Ovary (tissue), 3 donors: ENCODE data around the gene VPS54.

Experiments used
- CTCF ChIP-seq, 3 donors: fragments of 450-650 bp in 2 of 3; fragments of 200-600 bp in 1 of 3; IDR thresholded peaks; one replicate each; pipeline versions ENCODE4 v1.5.1 to v1.8.0; 2016 to 2022; ENCODE audit warnings: antibody characterized with exemption in 3 of 3, mild to moderate bottlenecking in 1 of 3
- EP300 ChIP-seq: sonication (generic); formaldehyde crosslinking; IDR thresholded peaks from one replicate; pipeline ENCODE4 v1.6.1; 2017; ENCODE audit warnings: antibody characterized with exemption
- POLR2A ChIP-seq: fragments of 450-650 bp; IDR thresholded peaks from one replicate; pipeline ENCODE4 v1.6.1; 2017; ENCODE audit warnings: antibody characterized with exemption, mild to moderate bottlenecking, moderate library complexity
- donor health status: DM: no; HTN: no; CAD: no.

- TF ChIP-seq CTCF (IDR thresholded peaks at IDR 0.05) (no peak), EP300 (no peak), POLR2A (no peak)
Observed at GRCh38 chr2:63882395-63883105, 136.7 kb downstream of the VPS54 start.
